K562 (cell line): ENCODE data around the gene VEGFA. TPM values are rescaled to one million over a fixed set of nuclear protein-coding genes. Genes with fewer than 3 reads are reported as not detected.
A peak's percentile ranks its signal among the peaks of the same experiment; 100 is the strongest.

Experiments
- ADNP ChIP-seq: fragments of 200-800 bp; sonication (Bioruptor generic); IDR thresholded peaks from 2 replicates; pipeline ENCODE4 v1.6.1; 2016; ENCODE audit warnings: missing genetic modification characterization, missing compliant biosample characterization
- ARHGAP35 ChIP-seq: fragments of 450-650 bp; IDR thresholded peaks from 2 replicates; pipeline ENCODE4 v1.6.1; 2018; ENCODE audit not compliant: partially characterized antibody
- FIP1L1 ChIP-seq: fragments of 200-400 bp; formaldehyde crosslinking; IDR thresholded peaks from 2 replicates; pipeline ENCODE4 v1.6.1; 2018; ENCODE audit warnings: mild to moderate bottlenecking, low read depth, low read length; ENCODE audit not compliant: poor library complexity, severe bottlenecking
- GATAD2B ChIP-seq: fragments of 450-650 bp; IDR thresholded peaks from 2 replicates; pipeline ENCODE4 v1.6.1; 2017; ENCODE audit warnings: mild to moderate bottlenecking, borderline replicate concordance
- HNRNPH1 ChIP-seq: fragments of 200-400 bp; formaldehyde crosslinking; optimal IDR thresholded peaks from 2 replicates; pipeline ENCODE3; 2017; ENCODE audit warnings: low read depth, mild to moderate bottlenecking, low read length, moderate library complexity
- ILK ChIP-seq: fragments of 450-650 bp; IDR thresholded peaks from 2 replicates; pipeline ENCODE4 v1.6.1; 2016; ENCODE audit warnings: missing genetic modification characterization, low read depth, mild to moderate bottlenecking, missing compliant biosample characterization, moderate library complexity, borderline replicate concordance
- KLF13 ChIP-seq: fragments of 450-650 bp; IDR thresholded peaks from 2 replicates; pipeline ENCODE4 v1.6.1; 2016; ENCODE audit warnings: missing genetic modification characterization, low read depth, mild to moderate bottlenecking, missing compliant biosample characterization, moderate library complexity, borderline replicate concordance
- MAFF ChIP-seq: IDR thresholded peaks from 2 replicates; pipeline ENCODE4 v1.6.1; 2012; ENCODE audit warnings: low read length, improper control_type of control experiment
- POLR3G ChIP-seq: IDR thresholded peaks from 2 replicates; pipeline ENCODE4 v1.6.1; 2011; ENCODE audit not compliant: insufficient read length, insufficient replicate concordance; ENCODE audit errors: extremely low read depth
- PTBP1 ChIP-seq: fragments of 200-400 bp; formaldehyde crosslinking; IDR thresholded peaks from 2 replicates; pipeline ENCODE4 v1.6.1; 2017; ENCODE audit warnings: low read depth, low read length
- SMAD1 ChIP-seq: fragments of 150-350 bp; IDR thresholded peaks from 2 replicates; pipeline ENCODE4 v1.6.1; 2014; ENCODE audit warnings: low read length, low read depth; ENCODE audit not compliant: partially characterized antibody
- STAG1 ChIP-seq: sonication (generic); formaldehyde crosslinking; IDR thresholded peaks from 2 replicates; pipeline ENCODE4 v1.5.0; 2020; ENCODE audit warnings: missing genetic modification reagents, borderline replicate concordance
- U2AF1 ChIP-seq: fragments of 200-400 bp; formaldehyde crosslinking; optimal IDR thresholded peaks from 2 replicates; pipeline ENCODE3; 2017; ENCODE audit warnings: mild to moderate bottlenecking, low read depth, low read length, moderate library complexity
- ZBTB7A ChIP-seq: IDR thresholded peaks from 2 replicates; pipeline ENCODE4 v1.6.1; 2011; ENCODE audit warnings: low read depth, mild to moderate bottlenecking, low read length, moderate library complexity, borderline replicate concordance; ENCODE audit not compliant: control insufficient read depth
- ZNF143 ChIP-seq: sonication (generic); formaldehyde crosslinking; IDR thresholded peaks from 2 replicates; pipeline ENCODE4 v1.9.0; 2022; ENCODE audit warnings: mild to moderate bottlenecking, missing genetic modification reagents
- ZNF347 ChIP-seq: fragments of 450-650 bp; formaldehyde crosslinking; IDR thresholded peaks from 2 replicates; pipeline ENCODE4 v1.4.0; 2020; ENCODE audit warnings: low read depth, mild to moderate bottlenecking, moderate library complexity
- ZNF354B ChIP-seq: fragments of 250-450 bp; sonication (Bioruptor Pico); IDR thresholded peaks from 2 replicates; pipeline ENCODE4 v1.4.0; 2020
- ZNF57 ChIP-seq: fragments of 450-650 bp; formaldehyde crosslinking; IDR thresholded peaks from 2 replicates; pipeline ENCODE4 v1.4.0; 2020; ENCODE audit warnings: mild to moderate bottlenecking, moderate library complexity
- polyA plus RNA-seq, 8 experiments: library from polyadenylated mRNA; depleted of rRNA in 4 of 8; stranded (reverse) in 5 of 8; unstranded in 3 of 8; fragments of >200 nt; fragmentation: Nextera tagmentation in 2 of 8; fragmentation: Illumina TruSeq in 1 of 8; extraction: Ambion mirVana in 2 of 8; extraction: Trizol in 1 of 8; gene quantifications; 2 replicates each; pipeline versions ENCODE4 v1.2.1 to v1.2.3, GENCODE V29; 2011 to 2014; ENCODE audit warnings: inconsistent platforms in 1 of 8, missing spikeins in 1 of 8
- total RNA-seq, 7 experiments: library from RNA; depleted of rRNA in 6 of 7; stranded (reverse); fragments of >200 nt in 6 of 7; fragmentation: Illumina TruSeq in 2 of 7; extraction: Trizol in 2 of 7; gene quantifications; 2 replicates each; pipeline versions ENCODE4 v1.2.1 to v1.2.3, GENCODE V29; 2011 to 2021; ENCODE audit warnings: low replicate concordance in 1 of 7
- TF ChIP-seq, protein P1 (sequence below): fragments of 250-450 bp; sonication (Bioruptor Pico); IDR thresholded peaks from 2 replicates; pipeline ENCODE4 v1.5.0; 2021; ENCODE audit warnings: mild to moderate bottlenecking, moderate library complexity
- TF ChIP-seq, protein P2 (sequence below): fragments of 250-450 bp; sonication (Bioruptor Pico); IDR thresholded peaks from 2 replicates; pipeline ENCODE4 v1.4.0; 2020; ENCODE audit warnings: mild to moderate bottlenecking, moderate library complexity
- TF ChIP-seq, protein P3 (sequence below): fragments of 450-650 bp; IDR thresholded peaks from 2 replicates; pipeline ENCODE4 v1.6.1; 2016; ENCODE audit warnings: mild to moderate bottlenecking

Gene VEGFA
- total and polyA plus RNA-seq, 9 of the 15 experiments (the other 6 are each of a cell fraction or from before 2014, with no cell fraction given): 14.0 to 271 (median 124) TPM

DNA sequence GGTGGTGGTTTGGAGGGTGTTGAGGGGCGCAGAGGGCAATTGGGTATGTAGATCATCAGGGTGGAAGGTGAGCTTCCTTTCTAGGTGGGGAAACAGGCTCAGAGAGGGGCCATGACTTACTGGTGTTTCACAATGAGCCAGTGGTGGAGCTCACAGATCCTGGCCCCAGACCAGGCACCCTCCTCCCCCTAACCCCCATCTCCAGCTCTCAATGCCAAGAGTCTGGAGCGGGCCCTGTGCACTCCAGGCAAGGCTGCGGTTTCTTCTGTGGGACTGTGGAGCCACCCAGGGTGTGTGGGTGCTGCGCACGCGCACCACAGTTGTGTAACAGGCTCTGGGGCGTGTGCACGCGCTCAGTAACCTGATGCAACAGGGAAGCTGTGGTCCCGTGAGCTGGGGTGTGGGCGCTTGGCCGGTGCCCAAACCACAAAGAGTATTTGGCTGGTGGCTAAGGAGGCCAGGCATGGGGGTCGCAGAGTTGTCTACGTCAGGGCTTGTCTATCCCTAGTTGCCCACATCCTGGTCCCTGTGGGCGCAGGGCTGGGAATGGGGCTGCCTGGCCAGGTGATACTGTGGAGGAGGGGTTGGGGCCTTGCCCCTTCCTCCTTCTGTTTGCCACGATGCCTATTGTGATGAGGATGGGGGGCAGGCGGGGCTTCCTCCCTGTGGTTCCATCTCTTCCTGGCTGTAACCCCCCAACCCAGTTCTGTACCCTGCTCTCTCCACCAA is 44.9 kb upstream of the VEGFA start (continued):
- TF ChIP-seq ADNP (tag): no peak
- TF ChIP-seq ZBTB7A: peak; percentile 94
- TF ChIP-seq ZNF143 (CRISPR knock-in tag): no peak
- peak; percentile 48 for TF ChIP-seq FIP1L1
- peak; percentile 48; the same call in 1 of the 2 replicates for TF ChIP-seq KLF13 (tag)
- TF ChIP-seq, protein P1, sequence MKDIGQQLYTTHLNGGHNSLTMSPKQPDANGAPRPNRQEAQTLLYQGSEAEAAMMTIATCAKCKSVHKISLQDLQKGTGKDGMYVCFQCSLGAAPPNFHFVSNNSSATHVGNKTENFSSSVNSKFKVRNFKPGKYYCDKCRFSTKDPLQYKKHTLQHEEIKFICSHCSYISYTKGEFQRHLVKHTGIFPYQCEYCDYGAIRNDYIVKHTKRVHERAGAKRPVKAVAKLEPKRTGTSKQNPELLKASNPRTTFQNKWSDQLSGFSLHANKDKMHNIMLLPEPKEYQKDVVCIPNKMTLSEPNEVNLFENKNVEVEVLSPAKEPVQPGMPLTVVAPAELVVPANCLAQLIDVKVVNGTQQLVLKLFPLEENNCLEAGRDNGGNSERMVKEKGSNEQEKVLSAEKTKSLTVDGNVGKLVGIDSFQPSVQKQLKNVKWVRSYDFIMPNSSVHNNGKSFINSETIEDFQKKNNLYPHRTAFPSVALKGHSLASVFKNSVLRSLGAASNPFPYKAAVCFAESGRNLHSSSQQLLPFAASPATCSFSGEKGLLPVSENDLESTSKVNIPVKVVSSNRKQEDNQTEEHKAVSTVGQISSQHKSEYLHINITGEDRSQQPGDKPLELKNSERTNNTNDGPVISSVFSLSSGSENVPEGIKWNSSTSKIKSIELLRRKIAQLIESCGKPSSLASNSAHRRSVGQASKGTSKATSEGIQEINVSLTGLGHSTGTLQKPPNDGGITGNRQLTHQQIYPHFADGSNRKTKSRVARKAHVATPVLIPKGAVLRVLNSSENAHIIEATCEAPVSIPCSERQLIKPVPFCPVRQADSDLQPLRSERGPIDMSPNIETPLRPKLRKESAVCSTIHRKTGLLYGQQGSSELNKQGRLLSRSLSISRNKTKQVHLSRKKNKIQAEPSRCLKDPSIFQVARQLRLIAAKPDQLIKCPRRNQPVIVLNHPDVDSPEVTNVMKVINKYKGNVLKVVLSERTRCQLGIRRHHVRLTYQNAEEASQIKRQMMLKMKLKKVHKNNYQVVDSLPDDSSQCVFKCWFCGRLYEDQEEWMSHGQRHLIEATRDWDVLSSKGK (CRISPR knock-in tag): no peak
- no peak for TF ChIP-seq U2AF1
- TF ChIP-seq PTBP1: no peak
- no peak for TF ChIP-seq ZNF57 (CRISPR knock-in tag)
- no peak for TF ChIP-seq ZNF354B (CRISPR knock-in tag)
- no peak for TF ChIP-seq ZNF347
- TF ChIP-seq MAFF: no peak
- TF ChIP-seq ILK (tag): no peak
- TF ChIP-seq HNRNPH1: no peak
- no peak for TF ChIP-seq STAG1 (CRISPR knock-in tag)
- TF ChIP-seq POLR3G: no peak
- TF ChIP-seq ARHGAP35: no peak
- TF ChIP-seq GATAD2B: peak; percentile 47; the same call in 1 of the 2 replicates
- TF ChIP-seq, protein P2, sequence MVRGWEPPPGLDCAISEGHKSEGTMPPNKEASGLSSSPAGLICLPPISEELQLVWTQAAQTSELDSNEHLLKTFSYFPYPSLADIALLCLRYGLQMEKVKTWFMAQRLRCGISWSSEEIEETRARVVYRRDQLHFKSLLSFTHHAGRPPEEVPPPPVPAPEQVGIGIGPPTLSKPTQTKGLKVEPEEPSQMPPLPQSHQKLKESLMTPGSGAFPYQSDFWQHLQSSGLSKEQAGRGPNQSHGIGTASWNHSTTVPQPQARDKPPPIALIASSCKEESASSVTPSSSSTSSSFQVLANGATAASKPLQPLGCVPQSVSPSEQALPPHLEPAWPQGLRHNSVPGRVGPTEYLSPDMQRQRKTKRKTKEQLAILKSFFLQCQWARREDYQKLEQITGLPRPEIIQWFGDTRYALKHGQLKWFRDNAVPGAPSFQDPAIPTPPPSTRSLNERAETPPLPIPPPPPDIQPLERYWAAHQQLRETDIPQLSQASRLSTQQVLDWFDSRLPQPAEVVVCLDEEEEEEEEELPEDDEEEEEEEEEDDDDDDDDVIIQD (CRISPR knock-in tag): 0 out of 2 replicates have a peak, but pooled peaks have one; percentile 37
- TF ChIP-seq, protein P3, sequence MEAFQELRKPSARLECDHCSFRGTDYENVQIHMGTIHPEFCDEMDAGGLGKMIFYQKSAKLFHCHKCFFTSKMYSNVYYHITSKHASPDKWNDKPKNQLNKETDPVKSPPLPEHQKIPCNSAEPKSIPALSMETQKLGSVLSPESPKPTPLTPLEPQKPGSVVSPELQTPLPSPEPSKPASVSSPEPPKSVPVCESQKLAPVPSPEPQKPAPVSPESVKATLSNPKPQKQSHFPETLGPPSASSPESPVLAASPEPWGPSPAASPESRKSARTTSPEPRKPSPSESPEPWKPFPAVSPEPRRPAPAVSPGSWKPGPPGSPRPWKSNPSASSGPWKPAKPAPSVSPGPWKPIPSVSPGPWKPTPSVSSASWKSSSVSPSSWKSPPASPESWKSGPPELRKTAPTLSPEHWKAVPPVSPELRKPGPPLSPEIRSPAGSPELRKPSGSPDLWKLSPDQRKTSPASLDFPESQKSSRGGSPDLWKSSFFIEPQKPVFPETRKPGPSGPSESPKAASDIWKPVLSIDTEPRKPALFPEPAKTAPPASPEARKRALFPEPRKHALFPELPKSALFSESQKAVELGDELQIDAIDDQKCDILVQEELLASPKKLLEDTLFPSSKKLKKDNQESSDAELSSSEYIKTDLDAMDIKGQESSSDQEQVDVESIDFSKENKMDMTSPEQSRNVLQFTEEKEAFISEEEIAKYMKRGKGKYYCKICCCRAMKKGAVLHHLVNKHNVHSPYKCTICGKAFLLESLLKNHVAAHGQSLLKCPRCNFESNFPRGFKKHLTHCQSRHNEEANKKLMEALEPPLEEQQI: no peak
- TF ChIP-seq SMAD1: peak; percentile 87
